B cell (primary cell): ENCODE results near the gene CHST14. TPM values are rescaled to one million over a fixed set of nuclear protein-coding genes. Genes with fewer than 3 reads are reported as not detected.

Source experiments
- ATAC-seq: fragments of 200-7000 bp; cut with Tn5 transposase; one replicate; pipeline ENCODE4 v1.10.0; 2021; ENCODE audit warnings: low read depth, mild to moderate bottlenecking, moderate number of reproducible peaks, moderate library complexity
- CTCF ChIA-PET: fragments of 350-600 bp; sonication (Branson Sonifier 250); formaldehyde crosslinking; loops from one replicate; lab custom pipeline; 2021; ENCODE audit warnings: antibody characterized with exemption, inconsistent platforms; lab: Charles Lee
- POLR2A ChIA-PET: fragments of 350-600 bp; sonication (Branson Sonifier 250); formaldehyde crosslinking; loops from one replicate; lab custom pipeline; 2021; ENCODE audit warnings: antibody characterized with exemption; lab: Charles Lee
- DNase-seq: peaks from one replicate; pipeline ENCODE4 v3.0.0; 2013
- H2AFZ ChIP-seq: 2 replicates; pipeline ENCODE4 v1.6.1; 2012; ENCODE audit warnings: mild to moderate bottlenecking, low read depth, low read length; ENCODE audit not compliant: insufficient read depth, poor library complexity, severe bottlenecking
- H3K27ac ChIP-seq, 2 donors: 1 replicate in 1 of 2; 2 replicates in 1 of 2; pipeline ENCODE4 v1.5.1; 2012 to 2013; ENCODE audit warnings: low read length in 2 of 2, mild to moderate bottlenecking in 2 of 2, moderate library complexity in 1 of 2
- H3K27me3 ChIP-seq, 4 experiments: fragments of 200-600 bp in 1 of 4; sonication (generic) in 1 of 4; replicated peaks in 1 of 4; 1 replicate in 2 of 4; 2 replicates in 2 of 4; pipeline versions ENCODE4 v1.6.1 to v1.7.0; 2013 to 2016; ENCODE audit warnings: low read length in 3 of 4, mild to moderate bottlenecking in 2 of 4, mixed read lengths in 1 of 4, moderate library complexity in 1 of 4; ENCODE audit not compliant: insufficient read depth in 4 of 4, control insufficient read depth in 3 of 4; ENCODE audit errors: control extremely low read depth in 1 of 4
- H3K36me3 ChIP-seq, 2 experiments: replicated peaks in 1 of 2; 1 replicate in 1 of 2; 2 replicates in 1 of 2; pipeline versions ENCODE4 v1.6.1 to v1.7.1; 2013; ENCODE audit warnings: low read length in 1 of 2; ENCODE audit not compliant: insufficient read depth in 2 of 2, control insufficient read depth in 1 of 2; ENCODE audit errors: control extremely low read depth in 1 of 2, extremely low read depth in 1 of 2
- H3K4me1 ChIP-seq, 2 donors: fragments of 200-600 bp in 1 of 2; sonication (generic) in 1 of 2; 1 replicate in 1 of 2; 2 replicates in 1 of 2; pipeline versions ENCODE4 v1.5.1 to v1.6.1; 2013 to 2017; ENCODE audit warnings: low read length in 2 of 2; ENCODE audit not compliant: control insufficient read depth in 2 of 2, insufficient read depth in 2 of 2
- H3K4me2 ChIP-seq: replicated peaks from 2 replicates; pipeline ENCODE3; 2012; ENCODE audit warnings: mild to moderate bottlenecking, low read depth, low read length; ENCODE audit not compliant: poor library complexity, severe bottlenecking
- H3K4me3 ChIP-seq, 5 experiments: fragments of 200-600 bp in 1 of 5; sonication (generic) in 1 of 5; 1 replicate in 3 of 5; 2 replicates in 2 of 5; pipeline versions ENCODE4 v1.5.1 to v1.7.0; 2011 to 2016; ENCODE audit warnings: low read length in 4 of 5, mild to moderate bottlenecking in 4 of 5, low read depth in 2 of 5, control low read depth in 1 of 5, moderate library complexity in 1 of 5; ENCODE audit not compliant: insufficient read depth in 1 of 5; ENCODE audit errors: control extremely low read depth in 1 of 5, extremely low read depth in 1 of 5
- H3K79me2 ChIP-seq: fragments of 200-600 bp; sonication (generic); one replicate; pipeline ENCODE4 v1.6.0; 2016; ENCODE audit warnings: low read length; ENCODE audit not compliant: control insufficient read depth, insufficient read depth
- H3K9ac ChIP-seq: fragments of 200-600 bp; sonication (generic); 2 replicates; pipeline ENCODE4 v1.6.1; 2017; ENCODE audit warnings: mild to moderate bottlenecking, low read length, moderate library complexity
- H3K9me3 ChIP-seq, 3 donors: one replicate each; pipeline versions ENCODE4 v1.6.1 to v1.7.1; 2013; ENCODE audit warnings: low read length in 2 of 3; ENCODE audit not compliant: control insufficient read depth in 2 of 3, insufficient read depth in 1 of 3; ENCODE audit errors: control extremely low read depth in 1 of 3
- H4K20me1 ChIP-seq: 2 replicates; pipeline ENCODE4 v1.6.0; 2012; ENCODE audit warnings: mild to moderate bottlenecking, low read length; ENCODE audit not compliant: insufficient read depth, control insufficient read depth, poor library complexity, severe bottlenecking
- H3K27ac Mint-ChIP-seq: one replicate; pipeline ENCODE4 v1.8.0; 2021; ENCODE audit warnings: mixed read lengths
- H3K27me3 Mint-ChIP-seq: one replicate; pipeline ENCODE4 v1.8.0; 2021; ENCODE audit warnings: mixed read lengths
- H3K4me1 Mint-ChIP-seq: one replicate; pipeline ENCODE4 v1.8.0; 2021; ENCODE audit warnings: mixed read lengths
- H3K4me3 Mint-ChIP-seq: one replicate; pipeline ENCODE4 v1.8.0; 2021; ENCODE audit warnings: mixed read lengths
- H3K9me3 Mint-ChIP-seq: one replicate; pipeline ENCODE4 v1.8.0; 2022; ENCODE audit warnings: mixed read lengths; ENCODE audit not compliant: insufficient read depth
- CTCF ChIP-seq: fragments of 200-600 bp; IDR thresholded peaks from one replicate; pipeline ENCODE4 v1.8.0; 2022; ENCODE audit warnings: antibody characterized with exemption, mild to moderate bottlenecking
- EZH2 ChIP-seq: IDR thresholded peaks from 2 replicates; pipeline ENCODE4 v1.6.1; 2012; ENCODE audit warnings: borderline replicate concordance, low read depth, mild to moderate bottlenecking, moderate library complexity, low read length; ENCODE audit not compliant: insufficient read depth, poor library complexity, severe bottlenecking
- WGBS: methylation state at CpG from one replicate; pipeline ENCODE4 v1.1.5; 2013; ENCODE audit warnings: missing lambda C conversion rate; ENCODE audit not compliant: insufficient coverage; 5-methylcytosine and 5-hydroxymethylcytosine counted together
- intact Hi-C: fragments of 100-400 bp; cut with micrococcal nuclease; formaldehyde crosslinking; loops from one replicate; pipeline ENCODE4 v1.10.0; 2022
- polyA minus RNA-seq: library from RNA; depleted of rRNA, polyadenylated mRNA; stranded (reverse); fragments of >200 nt; gene quantifications from 2 replicates; pipeline ENCODE4 v1.2.3, GENCODE V29; 2012
- polyA plus RNA-seq: library from polyadenylated mRNA; depleted of rRNA; stranded (reverse); fragments of >200 nt; gene quantifications from 2 replicates; pipeline ENCODE4 v1.2.3, GENCODE V29; 2012
- total RNA-seq, 2 donors: library from RNA; stranded (reverse); fragments of 120-200 nt in 1 of 2; gene quantifications; 1 replicate in 1 of 2; 2 replicates in 1 of 2; pipeline versions ENCODE4 v1.2.3 to v1.2.4, GENCODE V29; 2013 to 2022

The CHST14 gene
- total RNA-seq (14.7 and 16.7 TPM in 2 replicates), polyA plus RNA-seq (3.9 and 5.7 TPM in 2 replicates), polyA minus RNA-seq (6.6 and 9.1 TPM in 2 replicates)
- total RNA-seq (2013): 7.9 TPM

DNA sequence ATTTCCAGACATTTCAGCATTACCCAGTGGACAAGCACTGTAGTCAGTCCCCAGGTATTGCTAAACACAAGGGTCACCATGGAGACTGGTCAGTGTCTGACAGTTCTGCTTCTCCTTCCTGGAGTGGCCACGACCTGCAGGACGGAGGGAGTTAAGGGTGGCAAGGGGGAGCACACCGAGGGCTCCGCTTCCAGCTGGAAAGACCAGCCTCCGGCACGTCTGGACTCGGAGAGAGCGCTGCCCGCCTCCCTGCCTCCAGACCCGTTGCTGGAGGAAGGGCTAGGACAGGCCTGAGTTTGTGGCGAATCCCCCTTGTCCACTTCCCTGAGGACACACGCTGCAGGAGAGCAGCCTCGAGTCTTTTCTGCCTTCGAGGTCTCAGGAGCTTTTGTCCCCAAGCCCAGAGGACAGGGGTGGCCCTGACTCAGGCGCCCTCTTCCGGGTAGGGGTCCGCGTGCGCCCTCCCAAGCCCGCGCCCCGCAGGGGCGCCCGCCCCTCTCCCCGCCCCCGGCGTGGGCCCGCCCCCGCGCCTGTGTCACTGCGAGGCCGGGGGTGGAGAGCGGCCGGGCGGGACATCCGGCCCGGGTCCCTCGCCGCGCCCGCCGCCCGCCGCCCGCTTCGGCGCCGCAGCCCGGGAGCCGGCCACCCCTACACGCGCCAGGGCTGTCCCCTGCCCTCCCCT is at the start of gene CHST14:
Gene CHST14, plus strand, starts transcription at position 562 of the 682 bp plus-strand sequence. CDS start 230 bp downstream, outside the sequence.
- WGBS: 10% methylated on average over 42 of the region's 52 CpGs
- Histone ChIP-seq H3K27me3 (no peaks in the 10 kb centered on the region), H3K79me2 (peaks cover 3% of the 10 kb centered on the region), H3K9me3 (no peaks in the 10 kb centered on the region), H2AFZ (peak within 1 kb of the TSS; percentile 90), H3K4me2 (peak within 1 kb of the TSS; percentile 99), H3K9ac (peak within 1 kb of the TSS; percentile 94), H4K20me1 (no peaks in the 10 kb centered on the region), H3K4me3 (peak within 1 kb of the TSS; percentile 53 to 84 (median 79)), H3K36me3 (peaks cover 0 to 16% of the 10 kb centered on the region in 2 experiments), H3K4me1 (peaks cover 6 to 18% of the 10 kb centered on the region in 2 donors), H3K27ac (peak within 1 kb of the TSS; percentile 73 to 76)
- no peak for TF ChIP-seq EZH2
- no peak for TF ChIP-seq CTCF
- Mint-ChIP-seq H3K27me3 (no peaks in the 10 kb centered on the region), H3K4me1 (peaks cover 15% of the 10 kb centered on the region), H3K4me3 (peak within 1 kb of the TSS; percentile 94), H3K27ac (peak within 1 kb of the TSS; percentile 95), H3K9me3 (no peaks in the 10 kb centered on the region)
- DNase-seq (peak; percentile 69), ATAC-seq (peak; percentile 87)
- intact Hi-C loops: loop anchor here (1.0 to 2.0 kb wide), 3 partner anchors 30 to 66 kb away; partner anchors contain the start of genes BAHD1 and IVD
- ChIA-PET CTCF (interaction anchor here (1.5 kb wide), 1 partner anchor 18 kb away, joined by 5 read pairs; no protein-coding TSS in a partner anchor), POLR2A (interaction anchor here (0.6 kb wide), 1 partner anchor 232 kb away, joined by 3 read pairs; no protein-coding TSS in a partner anchor)
